Anterior cingulate cortex (tissue), 58 donors: ENCODE data around the gene UNG.
A peak's percentile ranks its signal among the peaks of the same experiment; 100 is the strongest.

Source experiments
- DNase-seq, 58 donors: peaks; one replicate each; lab custom pipeline; 2025; lab: John Stamatoyannopoulos, UW

The UNG gene

DNA sequence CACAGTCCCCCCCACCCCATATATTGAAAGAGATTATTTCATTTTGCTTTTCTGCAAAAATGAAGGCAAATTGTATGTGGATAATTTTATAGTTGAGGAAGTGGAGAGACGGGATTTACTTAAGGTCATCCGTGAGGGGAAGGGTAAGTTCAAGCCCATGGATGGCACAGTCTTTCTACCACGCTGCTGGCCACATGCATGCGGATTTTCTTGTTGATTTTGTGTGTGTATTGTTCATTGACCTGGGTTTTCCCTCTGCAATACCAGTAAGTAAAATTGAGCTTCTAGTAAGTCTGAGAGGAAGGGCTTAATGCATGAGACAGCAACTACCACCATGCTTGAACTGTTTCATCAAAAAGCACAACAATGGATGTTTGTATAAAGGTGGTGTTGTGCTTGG is 54.1 kb downstream of the UNG start:
- no peak for DNase-seq

DNA sequence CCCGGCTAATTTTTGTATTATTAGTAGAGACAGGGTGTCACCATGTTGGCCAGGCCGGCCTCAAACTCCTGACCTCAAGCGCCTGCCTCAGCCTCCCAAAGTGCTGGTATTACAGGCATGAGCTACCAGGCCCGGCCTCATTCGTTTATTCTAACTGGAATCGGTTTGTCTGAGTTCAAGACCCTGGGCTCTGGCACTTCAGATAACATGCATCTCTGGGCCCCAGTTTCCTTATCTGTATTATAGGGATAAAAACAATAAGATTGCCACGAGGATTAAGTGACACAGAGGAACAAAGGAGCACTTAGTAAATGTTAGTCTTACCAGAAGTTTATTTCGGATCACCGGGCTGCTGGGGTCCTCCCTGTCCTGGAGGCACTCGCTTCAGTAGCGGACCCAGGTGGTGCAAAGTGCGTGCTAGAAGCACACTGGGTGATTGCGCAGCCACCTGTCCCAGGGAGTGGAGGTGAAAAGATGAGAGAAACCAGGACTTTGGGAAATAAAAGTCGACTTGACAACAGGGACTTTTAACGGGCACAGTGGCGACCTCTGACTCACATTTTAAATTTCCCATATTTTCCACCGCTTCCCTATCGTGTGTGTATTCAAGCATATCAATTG is 56.5 kb downstream of the UNG start:
- no peak for DNase-seq

DNA sequence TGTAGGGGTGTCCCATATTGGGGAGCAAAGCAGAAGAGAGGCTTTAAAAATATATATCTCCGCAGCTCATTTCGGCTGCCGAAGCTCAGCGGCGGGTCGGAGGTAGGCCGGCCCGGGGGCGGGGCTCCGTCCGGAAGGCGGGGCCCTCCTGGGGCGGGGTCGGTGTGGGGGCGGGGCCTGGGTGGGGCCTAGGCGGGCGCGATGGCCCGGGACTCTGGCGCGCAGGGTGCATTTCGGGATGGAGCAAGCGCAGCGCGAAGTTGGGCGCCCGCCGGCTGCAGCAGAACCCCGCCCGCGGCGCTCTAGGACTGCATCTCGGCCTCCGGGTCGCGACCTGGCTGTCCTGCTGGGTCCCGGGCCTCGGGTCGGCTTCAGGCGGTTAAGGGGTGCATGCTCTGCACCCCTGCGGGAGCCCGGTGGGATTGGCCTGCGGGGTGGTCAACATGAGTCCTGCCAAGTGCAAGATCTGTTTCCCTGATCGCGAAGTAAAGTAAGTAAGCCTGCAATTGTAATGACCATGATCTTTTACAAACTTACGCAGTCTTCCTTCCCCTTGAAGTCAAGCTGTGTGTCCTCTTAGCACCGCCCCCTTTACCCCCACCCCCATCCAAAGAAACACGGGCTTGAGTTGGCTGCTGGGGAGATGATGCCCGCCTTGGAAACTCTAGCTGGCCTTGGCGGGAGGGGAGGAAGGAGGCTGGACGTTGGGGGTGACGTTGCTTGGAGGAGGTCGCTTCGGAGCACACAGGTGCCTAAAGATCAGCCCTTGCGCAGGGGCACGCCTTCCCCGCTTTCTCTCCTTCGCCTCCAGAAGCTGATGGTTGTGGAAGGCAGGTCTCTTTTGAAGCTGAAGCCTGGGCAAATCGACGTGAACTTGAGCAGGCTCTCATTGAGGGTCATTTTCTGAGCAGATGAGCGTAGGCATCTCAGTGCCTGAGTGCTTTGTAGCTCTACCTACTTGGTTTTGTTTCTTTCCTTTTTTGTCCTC is 57.3 kb downstream of the UNG start:
- DNase-seq: peak in 55 of 58 donors; percentile 20 to 84 (median 71)

DNA sequence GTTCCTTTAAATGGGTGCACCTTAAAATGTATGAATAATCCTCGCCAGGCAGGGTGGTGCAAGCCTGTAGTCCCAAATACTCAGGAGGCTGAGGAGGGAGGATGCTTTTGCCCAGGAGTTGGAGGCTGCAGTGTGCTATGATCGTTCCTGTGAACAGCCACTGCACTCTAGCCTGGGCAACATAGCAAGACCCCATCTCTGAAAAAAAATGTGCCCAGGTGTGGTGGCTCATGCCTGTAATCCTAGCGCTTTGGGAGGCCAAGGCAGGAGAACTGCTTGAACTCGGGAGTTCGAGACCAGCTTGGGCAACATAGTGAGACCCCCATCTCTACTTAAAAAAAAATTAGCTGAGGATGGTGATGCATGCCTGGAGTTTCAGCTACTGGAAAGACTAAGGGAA is 58.6 kb downstream of the UNG start:
- DNase-seq: no peak

GRCh38 chr12:109156586-109156985 is 59.2 kb downstream of the UNG start:
- no peak for DNase-seq

- no peak for DNase-seq
These were observed 60.6 kb downstream of the UNG start for GRCh38 chr12:109157986-109158385.

DNA sequence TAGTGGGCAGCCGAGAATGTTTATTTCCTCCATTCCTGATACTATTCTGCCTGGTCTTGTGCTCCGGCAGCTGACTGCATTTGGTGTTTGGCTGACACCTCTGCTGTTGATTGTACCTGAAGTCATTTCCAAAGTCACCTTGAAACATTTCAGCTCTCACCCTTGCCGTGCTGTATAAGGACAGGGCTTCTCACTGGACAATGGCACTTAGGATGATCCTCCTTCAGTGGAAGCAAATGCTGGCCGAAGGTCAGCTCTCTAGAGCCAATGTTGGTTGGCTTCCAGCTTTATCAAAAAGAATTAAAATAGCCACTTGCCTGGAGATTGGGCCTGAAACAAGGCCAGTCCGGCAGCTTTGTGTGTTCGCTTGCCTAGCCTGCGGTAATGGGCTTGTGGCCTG is 63.0 kb downstream of the UNG start:
- DNase-seq: peak in 1 of 58 donors; percentile 6
